K562 (cell line): ENCODE data around the gene GGNBP2. TPM values are rescaled to one million over a fixed set of nuclear protein-coding genes. Genes with fewer than 3 reads are reported as not detected.

ENCODE experiments used
- ATAC-seq: fragments of 200-7000 bp; cut with Tn5 transposase; 3 replicates; pipeline ENCODE4 v1.9.1; 2020; ENCODE audit warnings: moderate library complexity
- BruUV-seq: library from RNA; stranded (reverse); fragments of 400-500 nt; replicated peaks from 2 replicates; lab custom pipeline; 2021; lab: Mats Ljungman, UMichigan
- CTCF ChIA-PET: fragments of 300-600 bp; formaldehyde crosslinking; extraction: SDS; loops from one replicate; lab custom pipeline; 2021; ENCODE audit warnings: low intra/inter-chr PET ratio; lab: Yijun Ruan, JAX
- POLR2A ChIA-PET: fragments of 300-600, 350-650 bp; sonication (Branson Sonifier 250); formaldehyde crosslinking; extraction: SDS; loops from one replicate; lab custom pipeline; 2021; ENCODE audit warnings: antibody characterized with exemption, inconsistent platforms; lab: Yijun Ruan, JAX
- DNase-seq, 4 experiments: peaks; one replicate each; pipeline versions ENCODE4 v3.0.0 to v3.0.0-alpha.2; 2011 to 2018; ENCODE audit warnings: low spot score in 3 of 4, mixed read lengths in 3 of 4; ENCODE audit errors: extremely low read depth in 1 of 4
- FAIRE-seq: peaks from 2 replicates; lab custom pipeline; 2011; peaks lifted over from hg19 to GRCh38; lab: Jason Lieb, UNC
- H2AFZ ChIP-seq: 2 replicates; pipeline ENCODE4 v1.6.0; 2011; ENCODE audit warnings: low read depth, low read length, control low read depth, inconsistent platforms
- H3K27ac ChIP-seq: fragments of 200-600 bp; 3 replicates; pipeline ENCODE4 v1.8.0; 2011; ENCODE audit warnings: low read depth, mild to moderate bottlenecking, control low read depth, inconsistent platforms, low read length, moderate library complexity, mixed read lengths; ENCODE audit errors: extremely low read depth
- H3K27me3 ChIP-seq, 2 experiments: fragments of 300-600 bp in 1 of 2; 2 replicates in 1 of 2; 3 replicates in 1 of 2; pipeline versions ENCODE4 v1.6.0 to v1.8.0; 2011; ENCODE audit warnings: inconsistent platforms in 2 of 2, low read length in 2 of 2, mild to moderate bottlenecking in 1 of 2, mixed read lengths in 1 of 2, moderate library complexity in 1 of 2; ENCODE audit not compliant: control insufficient read depth in 2 of 2, insufficient read depth in 2 of 2
- H3K36me3 ChIP-seq: fragments of 300-600 bp; 3 replicates; pipeline ENCODE4 v1.8.0; 2011; ENCODE audit warnings: mild to moderate bottlenecking, low read length, inconsistent platforms; ENCODE audit not compliant: control insufficient read depth, insufficient read depth
- H3K4me1 ChIP-seq, 2 experiments: fragments of 200-600 bp in 1 of 2; replicated peaks in 1 of 2; 2 replicates in 1 of 2; 3 replicates in 1 of 2; pipeline versions ENCODE4 v1.5.1 to v1.8.0; 2011; ENCODE audit warnings: inconsistent platforms in 2 of 2, low read length in 2 of 2, mild to moderate bottlenecking in 1 of 2, mixed read lengths in 1 of 2, moderate library complexity in 1 of 2; ENCODE audit not compliant: control insufficient read depth in 2 of 2, insufficient read depth in 2 of 2
- H3K4me2 ChIP-seq: 2 replicates; pipeline ENCODE4 v1.6.1; 2011; ENCODE audit warnings: low read length, control low read depth, inconsistent platforms, mixed read lengths; ENCODE audit not compliant: insufficient read depth
- H3K4me3 ChIP-seq: fragments of 200-600 bp; sonication (generic), shearing (Covaris generic); 2 replicates; pipeline ENCODE4 v1.5.1; 2016; ENCODE audit warnings: control low read depth, inconsistent platforms
- H3K79me2 ChIP-seq: fragments of 200-600 bp; 3 replicates; pipeline ENCODE4 v1.8.0; 2011; ENCODE audit warnings: low read length, inconsistent platforms; ENCODE audit not compliant: control insufficient read depth, insufficient read depth
- H3K9ac ChIP-seq, 2 experiments: 2 replicates each; pipeline versions ENCODE4 v1.6.0 to v1.6.1; 2011; ENCODE audit warnings: low read depth in 2 of 2, low read length in 2 of 2, control low read depth in 1 of 2, inconsistent platforms in 1 of 2, mild to moderate bottlenecking in 1 of 2, mixed read lengths in 1 of 2; ENCODE audit not compliant: insufficient read depth in 1 of 2
- H3K9me1 ChIP-seq: one replicate; pipeline ENCODE4 v1.6.0; 2011; ENCODE audit warnings: inconsistent platforms, mild to moderate bottlenecking, low read length, moderate library complexity; ENCODE audit not compliant: control insufficient read depth, insufficient read depth
- H3K9me3 ChIP-seq: replicated peaks from 2 replicates; pipeline ENCODE4 v1.5.1; 2011; ENCODE audit warnings: low read depth, low read length, inconsistent platforms; ENCODE audit not compliant: control insufficient read depth, insufficient read depth
- H4K20me1 ChIP-seq: replicated peaks from 2 replicates; pipeline ENCODE4 v1.6.1; 2011; ENCODE audit warnings: low read length, inconsistent platforms, mixed read lengths; ENCODE audit not compliant: control insufficient read depth, insufficient read depth
- CBX1 ChIP-seq: sonication (generic); IDR thresholded peaks from 2 replicates; pipeline ENCODE4 v1.6.1; 2016; ENCODE audit warnings: antibody characterized with exemption, low read depth, mild to moderate bottlenecking
- CREBBP ChIP-seq: IDR thresholded peaks from one replicate; pipeline ENCODE4 v1.6.1; 2012; ENCODE audit warnings: low read depth, mild to moderate bottlenecking, control low read depth, inconsistent platforms, low read length
- DNMT1 ChIP-seq: fragments of 450-650 bp; IDR thresholded peaks from 2 replicates; pipeline ENCODE4 v1.6.1; 2016; ENCODE audit warnings: antibody characterized with exemption, mild to moderate bottlenecking
- EZH2 ChIP-seq: IDR thresholded peaks from 2 replicates; pipeline ENCODE4 v1.6.1; 2012; ENCODE audit warnings: low read depth, mild to moderate bottlenecking, inconsistent platforms, low read length, borderline replicate concordance
- HDAC8 ChIP-seq: fragments of 450-650 bp; IDR thresholded peaks from 2 replicates; pipeline ENCODE4 v1.6.1; 2016; ENCODE audit warnings: mild to moderate bottlenecking, missing genetic modification characterization, moderate library complexity, missing compliant biosample characterization
- HNRNPH1 ChIP-seq: fragments of 200-400 bp; formaldehyde crosslinking; optimal IDR thresholded peaks from 2 replicates; pipeline ENCODE3; 2017; ENCODE audit warnings: low read depth, mild to moderate bottlenecking, low read length, moderate library complexity
- MAFG ChIP-seq: fragments of 450-650 bp; conservative IDR thresholded peaks from 2 replicates; pipeline ENCODE4 v1.6.1; 2016; ENCODE audit warnings: missing genetic modification characterization, missing compliant biosample characterization
- NFRKB ChIP-seq: fragments of 450-650 bp; IDR thresholded peaks from 2 replicates; pipeline ENCODE4 v1.6.1; 2016; ENCODE audit warnings: low read depth
- NFYB ChIP-seq: IDR thresholded peaks from 2 replicates; pipeline ENCODE4 v1.6.1; 2011; ENCODE audit warnings: mild to moderate bottlenecking, moderate library complexity; ENCODE audit not compliant: insufficient read length; ENCODE audit errors: extremely low read depth
- RBM25 ChIP-seq: fragments of 200-400 bp; formaldehyde crosslinking; IDR thresholded peaks from 2 replicates; pipeline ENCODE4 v1.6.1; 2018; ENCODE audit warnings: low read length, low read depth, moderate library complexity; ENCODE audit not compliant: severe bottlenecking
- SMAD4 ChIP-seq: fragments of 250-450 bp; sonication (Bioruptor Pico); conservative IDR thresholded peaks from 2 replicates; pipeline ENCODE4 v1.8.0; 2021; ENCODE audit warnings: inconsistent platforms, mild to moderate bottlenecking, moderate library complexity
- TARDBP ChIP-seq: fragments of 450-650 bp; IDR thresholded peaks from 2 replicates; pipeline ENCODE4 v1.6.1; 2016
- TGIF2 ChIP-seq: sonication (generic); formaldehyde crosslinking; IDR thresholded peaks from 2 replicates; pipeline ENCODE4 v1.8.1; 2022; ENCODE audit warnings: mild to moderate bottlenecking, missing genetic modification reagents, moderate library complexity
- WGBS: fragments of 100-300 bp; shearing (Covaris generic); methylation state at CpG from one replicate; pipeline ENCODE4 v1.1.6; 2016; ENCODE audit warnings: low coverage, mixed read lengths; ENCODE audit not compliant: insufficient coverage; ENCODE audit errors: missing lambda C conversion rate; 5-methylcytosine and 5-hydroxymethylcytosine counted together
- in situ Hi-C: fragments of 300-500 bp; cut with MboI; formaldehyde crosslinking; loops from 4 replicates; pipeline ENCODE4 v1.15.0; 2018; ENCODE audit warnings: inconsistent platforms, mixed read lengths
- intact Hi-C: fragments of 100-400 bp; cut with micrococcal nuclease; formaldehyde crosslinking; loops from 2 replicates; pipeline ENCODE4 v1.14.2; 2022
- polyA plus RNA-seq, 8 experiments: library from polyadenylated mRNA; depleted of rRNA in 4 of 8; stranded (reverse) in 5 of 8; unstranded in 3 of 8; fragments of >200 nt; fragmentation: Nextera tagmentation in 2 of 8; fragmentation: Illumina TruSeq in 1 of 8; extraction: Ambion mirVana in 2 of 8; extraction: Trizol in 1 of 8; gene quantifications; 2 replicates each; pipeline versions ENCODE4 v1.2.1 to v1.2.3, GENCODE V29; 2011 to 2014; ENCODE audit warnings: inconsistent platforms in 1 of 8, missing spikeins in 1 of 8
- total RNA-seq, 7 experiments: library from RNA; depleted of rRNA in 6 of 7; stranded (reverse); fragments of >200 nt in 6 of 7; fragmentation: Illumina TruSeq in 2 of 7; extraction: Trizol in 2 of 7; gene quantifications; 2 replicates each; pipeline versions ENCODE4 v1.2.1 to v1.2.3, GENCODE V29; 2011 to 2021; ENCODE audit warnings: low replicate concordance in 1 of 7
- TF ChIP-seq, protein P1 (sequence below): fragments of 250-450 bp; sonication (Bioruptor Pico); IDR thresholded peaks from 2 replicates; pipeline ENCODE4 v1.4.0; 2020
- TF ChIP-seq, protein P2 (sequence below): fragments of 450-650 bp; formaldehyde crosslinking; IDR thresholded peaks from 2 replicates; pipeline ENCODE4 v1.4.0; 2022; ENCODE audit warnings: mild to moderate bottlenecking, moderate library complexity
- TF ChIP-seq, protein P3 (sequence below), 2 experiments: fragments of 450-650 bp in 1 of 2; sonication (generic) in 1 of 2; formaldehyde crosslinking; conservative IDR thresholded peaks; 2 replicates each; pipeline versions ENCODE4 v1.4.0 to v1.8.1; 2020 to 2022; ENCODE audit warnings: mild to moderate bottlenecking in 1 of 2, missing genetic modification reagents in 1 of 2
- TF ChIP-seq, protein P4 (sequence below), 3 experiments: fragments of 200-800 bp in 1 of 3; sonication (Bioruptor generic) in 1 of 3; sonication (generic) in 1 of 3; formaldehyde crosslinking in 1 of 3; IDR thresholded peaks; 2 replicates each; pipeline versions ENCODE4 v1.6.1 to v1.8.0; 2016 to 2022; ENCODE audit warnings: mild to moderate bottlenecking in 2 of 3, missing compliant biosample characterization in 2 of 3, missing genetic modification characterization in 2 of 3, missing genetic modification reagents in 1 of 3

The GGNBP2 gene
- total and polyA plus RNA-seq, 9 of the 15 experiments (the other 6 are each of a cell fraction or from before 2014, with no cell fraction given) = 35.7 to 96.6 (median 64.1) TPM

DNA sequence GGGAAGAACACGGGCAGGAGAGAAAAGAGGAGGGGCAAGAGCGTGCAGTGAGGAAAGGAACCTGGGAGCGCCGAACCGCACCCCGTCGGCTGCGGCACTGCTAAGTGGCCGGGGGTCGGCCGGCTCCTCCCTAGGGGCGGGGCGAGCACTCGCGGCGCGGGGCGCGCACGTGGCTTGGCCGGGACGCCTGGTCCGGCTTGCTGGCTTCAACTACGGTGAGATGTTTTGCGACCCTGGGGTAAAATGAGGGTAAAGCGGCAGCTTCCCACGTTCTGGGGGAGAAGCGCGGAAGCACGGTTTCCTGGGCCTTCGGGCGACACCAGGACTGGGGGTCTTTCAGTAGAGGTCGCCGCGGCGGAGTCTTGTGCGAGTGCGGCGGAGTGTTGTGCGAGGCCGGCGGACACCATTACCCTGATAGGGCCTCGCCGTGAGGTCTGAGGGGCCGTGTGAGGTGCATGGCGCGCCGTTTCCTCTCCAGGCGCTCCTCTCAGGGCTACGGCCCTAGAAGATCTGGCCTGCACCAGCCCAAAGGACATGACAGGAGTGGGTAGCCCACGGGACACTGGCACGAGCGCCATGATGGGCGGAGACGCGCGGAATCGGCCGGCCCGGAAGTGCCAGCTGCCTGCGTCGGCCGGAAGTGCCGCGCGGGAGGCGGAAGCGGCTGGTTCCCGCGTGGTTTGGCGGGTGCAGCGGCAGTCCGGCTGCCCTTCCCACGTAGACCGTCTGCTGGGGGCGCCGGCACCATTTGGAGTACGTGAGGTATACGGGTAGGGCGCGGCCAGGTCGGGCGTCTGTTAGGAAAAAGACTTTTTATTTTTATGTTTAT, 9.7 kb upstream of the GGNBP2 start, which contains the start of the genes MYO19 and PIGW:
Gene MYO19 (minus strand): TSS at position 29 of the 829 bp plus-strand sequence. CDS start 2,330 bp downstream, outside the sequence.
Gene PIGW (plus strand): TSS at position 148 of the 829 bp plus-strand sequence. CDS start 2,115 bp downstream, outside the sequence.
- BruUV-seq = no TSS peak
- peak; percentile 91 to 96 (median 92) for DNase-seq
- no peak for FAIRE-seq
- Histone ChIP-seq H3K4me2 (peak within 1 kb of the TSS; percentile 99), H3K27me3 (no peaks in the 10 kb centered on the region), H3K79me2 (peaks cover 76% of the 10 kb centered on the region), H3K9me1 (no peaks in the 10 kb centered on the region), H3K9ac (peak within 1 kb of the TSS; percentile 99 to 100), H3K36me3 (peaks cover 66% of the 10 kb centered on the region), H3K27ac (peak within 1 kb of the TSS; percentile 100), H3K4me3 (peak within 1 kb of the TSS; percentile 57), H4K20me1 (no peaks in the 10 kb centered on the region), H3K4me1 (peaks cover 21 to 30% of the 10 kb centered on the region in 2 experiments), H3K9me3 (no peaks in the 10 kb centered on the region), H2AFZ (peak within 1 kb of the TSS; percentile 95)
- ATAC-seq = peak; percentile 92
- intact Hi-C loops = loop anchor here (2.0 kb wide), 2 partner anchors 56 to 66 kb away; partner anchors contain the start of genes DHRS11 and MRM1
- ChIA-PET CTCF (no interaction called here), POLR2A (interaction anchor here (0.6 to 3.6 kb wide), 14 partner anchors 10 to 82 kb away, joined by 3 to 72 read pairs (median 4); partner anchors contain the start of genes GGNBP2 and MRM1)
- in situ Hi-C loops = no loop called here
- WGBS = under 1% methylated on average over 68 of the region's 83 CpGs
- TF ChIP-seq CBX1 (peak; percentile 48; the same call in 1 of the 2 replicates), EZH2 (no peak), TARDBP (peak; percentile 85; the same call in 1 of the 2 replicates), MAFG (tag) (no peak), HDAC8 (tag) (peak; percentile 34; the same call in 1 of the 2 replicates), CREBBP (no peak), SMAD4 (peak; percentile 60), RBM25 (peak; percentile 95), NFYB (no peak), DNMT1 (no peak), TGIF2 (no peak), NFRKB (peak; percentile 87), HNRNPH1 (no peak)
- TF ChIP-seq, protein P1, sequence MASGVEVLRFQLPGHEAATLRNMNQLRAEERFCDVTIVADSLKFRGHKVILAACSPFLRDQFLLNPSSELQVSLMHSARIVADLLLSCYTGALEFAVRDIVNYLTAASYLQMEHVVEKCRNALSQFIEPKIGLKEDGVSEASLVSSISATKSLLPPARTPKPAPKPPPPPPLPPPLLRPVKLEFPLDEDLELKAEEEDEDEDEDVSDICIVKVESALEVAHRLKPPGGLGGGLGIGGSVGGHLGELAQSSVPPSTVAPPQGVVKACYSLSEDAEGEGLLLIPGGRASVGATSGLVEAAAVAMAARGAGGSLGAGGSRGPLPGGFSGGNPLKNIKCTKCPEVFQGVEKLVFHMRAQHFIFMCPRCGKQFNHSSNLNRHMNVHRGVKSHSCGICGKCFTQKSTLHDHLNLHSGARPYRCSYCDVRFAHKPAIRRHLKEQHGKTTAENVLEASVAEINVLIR (CRISPR knock-in tag) = no peak
- TF ChIP-seq, protein P2, sequence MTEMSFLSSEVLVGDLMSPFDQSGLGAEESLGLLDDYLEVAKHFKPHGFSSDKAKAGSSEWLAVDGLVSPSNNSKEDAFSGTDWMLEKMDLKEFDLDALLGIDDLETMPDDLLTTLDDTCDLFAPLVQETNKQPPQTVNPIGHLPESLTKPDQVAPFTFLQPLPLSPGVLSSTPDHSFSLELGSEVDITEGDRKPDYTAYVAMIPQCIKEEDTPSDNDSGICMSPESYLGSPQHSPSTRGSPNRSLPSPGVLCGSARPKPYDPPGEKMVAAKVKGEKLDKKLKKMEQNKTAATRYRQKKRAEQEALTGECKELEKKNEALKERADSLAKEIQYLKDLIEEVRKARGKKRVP = 0 out of 2 replicates have a peak, but pooled peaks have one; percentile 7
- TF ChIP-seq, protein P3, sequence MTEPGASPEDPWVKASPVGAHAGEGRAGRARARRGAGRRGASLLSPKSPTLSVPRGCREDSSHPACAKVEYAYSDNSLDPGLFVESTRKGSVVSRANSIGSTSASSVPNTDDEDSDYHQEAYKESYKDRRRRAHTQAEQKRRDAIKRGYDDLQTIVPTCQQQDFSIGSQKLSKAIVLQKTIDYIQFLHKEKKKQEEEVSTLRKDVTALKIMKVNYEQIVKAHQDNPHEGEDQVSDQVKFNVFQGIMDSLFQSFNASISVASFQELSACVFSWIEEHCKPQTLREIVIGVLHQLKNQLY (CRISPR knock-in tag; conservative IDR thresholded peaks at IDR 0.05) = no peak
- TF ChIP-seq, protein P4, sequence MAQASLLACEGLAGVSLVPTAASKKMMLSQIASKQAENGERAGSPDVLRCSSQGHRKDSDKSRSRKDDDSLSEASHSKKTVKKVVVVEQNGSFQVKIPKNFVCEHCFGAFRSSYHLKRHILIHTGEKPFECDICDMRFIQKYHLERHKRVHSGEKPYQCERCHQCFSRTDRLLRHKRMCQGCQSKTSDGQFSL (CRISPR knock-in tag; IDR thresholded peaks at IDR 0.05) = no peak
- TF ChIP-seq, protein P4 (tag; IDR thresholded peaks at IDR 0.05) = no peak
